Measurements from ENCODE around the gene GRK6.
"Not testable (repeated sequence)": the region's sequence is repeated elsewhere in the genome, so short reads cannot be mapped to it uniquely, and the experiment has no call there.

The GRK6 gene

GRCh38 chr5:177399997-177400868 is 26.2 kb upstream of the GRK6 start, which contains the start of gene PFN3:
Gene PFN3, minus strand, starts transcription at chr5:177400661. Its CDS starts 85 bp downstream, at chr5:177400576.
- no peak for DNase-seq

DNA sequence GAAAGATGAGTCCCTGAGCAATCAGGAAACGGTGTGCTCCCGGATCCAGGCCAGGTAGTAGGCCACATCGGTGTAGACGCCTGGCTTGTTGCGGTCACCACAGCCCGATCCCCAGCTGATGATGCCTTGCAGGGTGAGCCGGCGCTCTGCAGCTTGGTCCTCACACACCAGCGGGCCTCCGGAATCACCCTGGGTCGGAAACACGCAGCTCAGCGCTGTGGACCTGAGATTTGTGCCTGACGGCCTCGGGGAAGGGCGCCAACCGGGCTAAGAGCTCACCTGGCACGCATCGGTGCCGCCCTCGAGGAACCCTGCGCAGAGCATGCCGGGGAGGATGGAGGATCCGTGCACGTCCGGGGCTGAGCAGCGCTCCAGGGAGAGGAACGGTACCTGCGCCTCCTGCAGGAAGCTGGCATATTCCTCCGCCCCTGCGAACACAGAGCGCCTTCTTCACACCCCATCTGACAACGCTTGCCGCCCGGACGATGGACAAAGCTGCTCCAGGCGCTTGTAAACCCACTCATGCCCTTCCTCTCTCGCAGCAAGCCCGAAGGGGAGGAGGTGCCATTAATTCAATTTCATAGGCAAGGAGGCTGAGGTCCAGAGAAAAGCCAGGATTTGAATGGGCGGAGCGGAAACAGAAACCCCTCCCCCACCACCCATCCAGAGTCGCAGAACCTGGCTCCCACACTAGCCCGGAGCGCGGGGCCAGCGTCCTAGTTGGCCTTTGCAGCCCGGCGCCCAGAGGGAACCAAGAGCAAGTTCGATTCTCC is 24.0 kb upstream of the GRK6 start:
- DNase-seq, result peak; percentile 81

DNA sequence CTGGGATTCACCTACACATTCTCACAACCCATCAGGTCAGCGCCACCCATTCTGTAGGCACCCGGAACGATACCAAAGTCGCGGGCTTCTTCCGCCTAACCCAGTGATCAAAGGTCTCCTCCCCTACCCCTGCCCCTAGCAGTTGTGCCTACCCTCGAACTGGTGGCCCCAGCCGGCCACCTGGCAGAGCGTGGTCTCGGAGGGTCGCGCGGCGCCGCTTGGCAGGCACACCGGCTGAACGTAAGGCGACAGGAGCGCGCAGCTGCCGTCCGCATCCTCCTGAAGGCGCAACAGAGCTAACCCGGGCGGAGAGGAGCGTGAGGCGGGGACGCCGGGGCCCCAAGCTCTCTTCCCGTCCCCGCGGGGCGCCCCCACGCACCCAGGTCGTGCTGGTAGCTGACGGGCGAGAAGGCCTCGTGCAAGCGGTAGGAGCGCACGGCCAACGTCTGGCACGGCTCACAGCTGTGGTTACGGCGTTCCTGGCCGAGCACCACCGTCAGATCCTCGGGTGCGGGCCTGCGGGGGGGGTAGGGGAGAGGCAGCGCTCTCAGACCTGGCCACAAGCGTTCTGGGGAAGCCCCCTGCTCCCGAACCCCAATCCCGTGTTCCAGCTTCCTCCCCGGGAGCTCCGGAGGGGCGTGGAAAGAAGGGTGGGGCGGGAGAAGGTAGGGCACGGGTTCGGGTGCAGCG is 23.2 kb upstream of the GRK6 start:
- DNase-seq, result no peak

- peak; percentile 66 for DNase-seq
Measured at GRCh38 chr5:177403792-177404640, 22.5 kb upstream of the GRK6 start.

DNA sequence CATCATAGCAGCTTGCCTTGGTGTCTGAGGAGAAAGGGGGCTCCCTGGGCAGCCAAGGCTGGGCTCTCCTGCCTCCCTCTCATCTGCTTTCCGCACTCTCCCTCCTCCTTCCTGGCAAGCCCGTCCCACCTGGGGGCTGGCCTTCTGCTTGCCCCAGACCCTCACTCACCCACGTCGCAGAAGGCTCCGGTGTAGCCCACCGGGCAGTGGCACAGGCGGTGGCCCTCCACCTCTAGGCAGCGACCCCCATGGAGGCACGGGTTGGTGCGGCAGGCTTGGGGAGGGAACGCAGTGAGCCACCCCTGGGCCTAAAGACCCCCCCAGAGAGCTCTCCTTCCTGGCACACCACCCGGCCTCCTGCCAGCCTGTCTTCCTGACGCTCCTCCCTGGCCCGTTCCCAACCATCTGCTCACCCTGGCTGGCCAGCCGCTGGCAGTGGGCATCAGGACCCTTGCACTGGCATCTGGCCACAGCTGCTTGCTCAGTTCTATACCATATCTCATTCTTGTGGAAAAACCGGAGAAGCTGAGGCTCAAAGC is 21.8 kb upstream of the GRK6 start:
- DNase-seq, result no peak

DNA sequence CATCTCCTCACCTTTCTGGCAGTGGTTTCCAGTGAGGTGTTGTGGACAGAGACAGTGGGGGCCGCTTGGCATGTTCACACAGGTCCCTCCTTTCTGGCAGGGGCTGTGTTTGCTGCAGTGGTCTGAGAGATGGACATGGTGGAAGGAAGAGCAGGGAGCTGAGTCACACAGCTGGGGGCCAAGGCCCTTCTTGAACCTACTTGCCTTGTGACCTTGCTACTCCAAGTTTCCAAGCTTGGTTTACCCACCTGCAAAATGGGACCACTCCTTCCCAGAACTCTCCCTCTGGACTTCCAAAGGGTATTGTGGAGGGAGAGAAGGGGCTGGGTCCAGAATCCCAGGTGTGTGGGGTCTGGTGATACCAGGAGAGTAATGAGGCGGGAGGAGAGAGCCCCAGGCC is 21.2 kb upstream of the GRK6 start:
- DNase-seq, result no peak

GRCh38 chr5:177405805-177406204 is 20.7 kb upstream of the GRK6 start:
- DNase-seq, result no peak

GRCh38 chr5:177409043-177409801 is 17.3 kb upstream of the GRK6 start, which contains the start of gene F12:
Gene F12, minus strand, starts transcription at chr5:177409564. Its CDS starts 37 bp downstream, at chr5:177409527.
- no peak for DNase-seq

- DNase-seq, result no peak
Measured at GRCh38 chr5:177410575-177410974, 15.9 kb upstream of the GRK6 start.

DNA sequence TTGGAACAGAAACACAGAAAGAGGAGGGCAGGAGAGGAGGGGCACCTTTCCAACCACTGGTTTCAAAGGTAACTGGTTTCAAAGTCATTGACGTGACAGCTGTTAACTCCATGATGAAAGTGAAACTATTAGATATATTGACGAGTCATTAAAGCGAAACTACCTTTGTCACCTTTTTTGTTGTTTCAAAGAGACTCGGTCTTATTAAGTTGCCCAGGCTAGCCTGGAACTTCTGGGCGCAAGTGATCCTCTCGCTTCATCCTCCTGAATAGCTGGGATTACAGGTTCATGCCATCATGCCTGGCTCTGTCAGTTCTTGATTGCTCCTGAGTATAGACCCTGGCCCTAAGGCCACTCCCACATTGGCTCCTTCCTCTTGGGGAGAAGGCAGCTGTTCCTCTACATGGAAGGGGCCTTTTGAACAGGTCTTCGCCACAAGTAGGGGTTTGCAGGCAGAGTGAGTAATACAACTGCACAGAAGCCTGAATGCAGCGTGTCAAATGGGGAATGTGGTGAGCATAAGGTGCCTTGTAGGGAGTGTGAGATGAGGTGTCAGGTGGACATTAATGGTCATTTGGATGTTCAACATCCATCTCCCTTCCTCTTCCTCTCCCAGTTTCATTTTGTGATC is 13.8 kb upstream of the GRK6 start:
- no peak for DNase-seq

GRCh38 chr5:177414481-177414880 is 12.0 kb upstream of the GRK6 start:
- DNase-seq, result no peak

GRCh38 chr5:177417081-177417480 is 9.4 kb upstream of the GRK6 start:
- DNase-seq, result not testable (repeated sequence)

GRCh38 chr5:177419046-177419445 is 7.4 kb upstream of the GRK6 start:
- DNase-seq, result peak; percentile 59

- not testable (repeated sequence) for DNase-seq
Measured at GRCh38 chr5:177420472-177420871, 6.0 kb upstream of the GRK6 start.

DNA sequence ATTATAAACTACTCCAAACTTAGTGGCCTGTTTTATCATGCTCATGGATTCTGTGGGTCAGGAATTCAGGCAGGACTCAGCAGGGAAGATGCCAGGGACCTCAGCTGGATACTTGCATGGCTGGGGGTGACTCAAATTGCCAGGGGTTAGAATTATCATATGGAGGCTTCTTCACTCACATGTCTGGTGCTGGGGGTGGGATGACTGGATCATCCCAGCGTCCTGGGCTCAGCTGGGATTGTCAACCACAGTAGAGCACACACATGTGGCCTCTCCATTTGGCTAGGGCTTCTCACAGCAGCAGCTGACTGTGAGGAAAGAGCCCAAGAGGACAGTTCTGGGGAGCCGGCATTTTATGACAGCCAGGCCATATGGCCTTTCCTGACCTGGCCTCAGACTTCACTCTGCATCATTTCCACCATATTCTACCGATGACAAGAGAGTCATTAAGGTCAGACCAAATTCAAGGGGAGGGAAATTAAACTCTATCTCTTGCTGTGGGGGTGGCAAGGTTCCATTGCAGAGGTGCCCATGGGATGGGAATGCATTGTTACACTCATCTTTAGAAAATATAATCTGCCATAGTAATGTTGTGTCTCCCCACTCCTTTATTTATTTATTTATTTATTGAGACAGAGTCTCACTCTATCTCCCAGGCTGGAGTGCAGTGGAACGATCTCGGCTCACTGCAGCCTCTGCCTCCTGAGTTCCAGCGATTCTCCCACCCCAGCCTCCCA is 5.2 kb upstream of the GRK6 start:
- DNase-seq, result no peak

GRCh38 chr5:177423671-177424070 is 2.8 kb upstream of the GRK6 start:
- DNase-seq, result no peak

GRCh38 chr5:177425196-177425800 is 1.2 kb upstream of the GRK6 start:
- DNase-seq, result no peak

GRCh38 chr5:177425801-177426565 is 493 bp upstream of the GRK6 start:
- DNase-seq, result peak; percentile 99

Data from NCI-H226 (cell line).